ENCODE results near the gene ARVCF.

GRCh38 chr22:19977296-19978243 is 39.1 kb downstream of the ARVCF start:
- TF ChIP-seq CTCF (conservative IDR thresholded peaks at IDR 0.05; ENCODE audit: low read depth in 2 of 2) (no peak), CREB1 (CRISPR knock-in tag; IDR thresholded peaks at IDR 0.05; ENCODE audit: low read depth) (no peak), POLR2AphosphoS5 (IDR thresholded peaks at IDR 0.05; ENCODE audit: low read depth) (no peak), EZH2 (IDR thresholded peaks at IDR 0.05; ENCODE audit: low read depth, unreplicated experiment) (no peak), EZH2phosphoT487 (IDR thresholded peaks at IDR 0.05; ENCODE audit: unreplicated experiment) (no peak), REST (IDR thresholded peaks at IDR 0.05; ENCODE audit: unreplicated experiment) (no peak)
